GM12878 (cell line): ENCODE results near the gene CETP. TPM values are rescaled to one million over a fixed set of nuclear protein-coding genes. Genes with fewer than 3 reads are reported as not detected.

Experiments
- MLLT1 ChIP-seq: fragments of 450-650 bp; IDR thresholded peaks from 2 replicates; pipeline ENCODE4 v1.6.1; 2016; ENCODE audit warnings: mild to moderate bottlenecking
- polyA plus RNA-seq, 11 experiments: library from polyadenylated mRNA; depleted of rRNA in 4 of 11; unstranded in 6 of 11; stranded (reverse) in 5 of 11; fragments of >200 nt; fragmentation: Nextera tagmentation in 4 of 11; fragmentation: Illumina TruSeq in 1 of 11; extraction: Ambion mirVana in 4 of 11; extraction: Trizol in 1 of 11; gene quantifications; 1 replicate in 1 of 11; 2 replicates in 10 of 11; pipeline versions ENCODE4 v1.2.1 to v1.2.3, GENCODE V29; 2011 to 2016; ENCODE audit warnings: inconsistent platforms in 2 of 11, missing spikeins in 2 of 11, low read depth in 1 of 11
- total RNA-seq, 4 experiments: library from RNA; depleted of rRNA in 3 of 4; stranded (reverse); fragments of >200 nt in 3 of 4; fragmentation: Illumina TruSeq in 1 of 4; extraction: Trizol in 1 of 4; gene quantifications; 2 replicates each; pipeline versions ENCODE4 v1.2.1 to v1.2.3, GENCODE V29; 2013 to 2021
- TF ChIP-seq, protein P1 (sequence below): IDR thresholded peaks from 2 replicates; pipeline ENCODE4 v1.6.1; 2012; ENCODE audit warnings: improper control_type of control experiment, low read depth, low read length; ENCODE audit not compliant: insufficient replicate concordance
- TF ChIP-seq, protein P2 (sequence below): IDR thresholded peaks from 2 replicates; pipeline ENCODE4 v1.6.1; 2012; ENCODE audit warnings: low read depth, low read length, improper control_type of control experiment

CETP gene
- total and polyA plus RNA-seq, 10 of the 15 experiments (the other 5 are each of a cell fraction or from before 2014, with no cell fraction given), result 1.2 to 6.4 (median 2.1) TPM

GRCh38 chr16:56988948-56989945 lies 27.5 kb downstream of the CETP start, which contains the start of gene NLRC5 (continued):
- TF ChIP-seq, protein P1, sequence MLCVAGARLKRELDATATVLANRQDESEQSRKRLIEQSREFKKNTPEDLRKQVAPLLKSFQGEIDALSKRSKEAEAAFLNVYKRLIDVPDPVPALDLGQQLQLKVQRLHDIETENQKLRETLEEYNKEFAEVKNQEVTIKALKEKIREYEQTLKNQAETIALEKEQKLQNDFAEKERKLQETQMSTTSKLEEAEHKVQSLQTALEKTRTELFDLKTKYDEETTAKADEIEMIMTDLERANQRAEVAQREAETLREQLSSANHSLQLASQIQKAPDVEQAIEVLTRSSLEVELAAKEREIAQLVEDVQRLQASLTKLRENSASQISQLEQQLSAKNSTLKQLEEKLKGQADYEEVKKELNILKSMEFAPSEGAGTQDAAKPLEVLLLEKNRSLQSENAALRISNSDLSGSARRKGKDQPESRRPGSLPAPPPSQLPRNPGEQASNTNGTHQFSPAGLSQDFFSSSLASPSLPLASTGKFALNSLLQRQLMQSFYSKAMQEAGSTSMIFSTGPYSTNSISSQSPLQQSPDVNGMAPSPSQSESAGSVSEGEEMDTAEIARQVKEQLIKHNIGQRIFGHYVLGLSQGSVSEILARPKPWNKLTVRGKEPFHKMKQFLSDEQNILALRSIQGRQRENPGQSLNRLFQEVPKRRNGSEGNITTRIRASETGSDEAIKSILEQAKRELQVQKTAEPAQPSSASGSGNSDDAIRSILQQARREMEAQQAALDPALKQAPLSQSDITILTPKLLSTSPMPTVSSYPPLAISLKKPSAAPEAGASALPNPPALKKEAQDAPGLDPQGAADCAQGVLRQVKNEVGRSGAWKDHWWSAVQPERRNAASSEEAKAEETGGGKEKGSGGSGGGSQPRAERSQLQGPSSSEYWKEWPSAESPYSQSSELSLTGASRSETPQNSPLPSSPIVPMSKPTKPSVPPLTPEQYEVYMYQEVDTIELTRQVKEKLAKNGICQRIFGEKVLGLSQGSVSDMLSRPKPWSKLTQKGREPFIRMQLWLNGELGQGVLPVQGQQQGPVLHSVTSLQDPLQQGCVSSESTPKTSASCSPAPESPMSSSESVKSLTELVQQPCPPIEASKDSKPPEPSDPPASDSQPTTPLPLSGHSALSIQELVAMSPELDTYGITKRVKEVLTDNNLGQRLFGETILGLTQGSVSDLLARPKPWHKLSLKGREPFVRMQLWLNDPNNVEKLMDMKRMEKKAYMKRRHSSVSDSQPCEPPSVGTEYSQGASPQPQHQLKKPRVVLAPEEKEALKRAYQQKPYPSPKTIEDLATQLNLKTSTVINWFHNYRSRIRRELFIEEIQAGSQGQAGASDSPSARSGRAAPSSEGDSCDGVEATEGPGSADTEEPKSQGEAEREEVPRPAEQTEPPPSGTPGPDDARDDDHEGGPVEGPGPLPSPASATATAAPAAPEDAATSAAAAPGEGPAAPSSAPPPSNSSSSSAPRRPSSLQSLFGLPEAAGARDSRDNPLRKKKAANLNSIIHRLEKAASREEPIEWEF, result no peak
- peak; percentile 92 for TF ChIP-seq MLLT1
- TF ChIP-seq, protein P2, sequence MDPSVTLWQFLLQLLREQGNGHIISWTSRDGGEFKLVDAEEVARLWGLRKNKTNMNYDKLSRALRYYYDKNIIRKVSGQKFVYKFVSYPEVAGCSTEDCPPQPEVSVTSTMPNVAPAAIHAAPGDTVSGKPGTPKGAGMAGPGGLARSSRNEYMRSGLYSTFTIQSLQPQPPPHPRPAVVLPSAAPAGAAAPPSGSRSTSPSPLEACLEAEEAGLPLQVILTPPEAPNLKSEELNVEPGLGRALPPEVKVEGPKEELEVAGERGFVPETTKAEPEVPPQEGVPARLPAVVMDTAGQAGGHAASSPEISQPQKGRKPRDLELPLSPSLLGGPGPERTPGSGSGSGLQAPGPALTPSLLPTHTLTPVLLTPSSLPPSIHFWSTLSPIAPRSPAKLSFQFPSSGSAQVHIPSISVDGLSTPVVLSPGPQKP, result 0 out of 2 replicates have a peak, but pooled peaks have one; percentile 15
